Measurements from ENCODE around the gene SPON1.

- TF ChIP-seq CTCF (IDR thresholded peaks at IDR 0.05; ENCODE audit: borderline replicate concordance, extremely low read depth, low read length, poor library complexity, severe bottlenecking) (no peak), EZH2 (IDR thresholded peaks at IDR 0.05; ENCODE audit: borderline replicate concordance, low read depth, low read length, severe bottlenecking) (no peak)
Observed at GRCh38 chr11:14144934-14145333, 182.4 kb downstream of the SPON1 start.
